Hair follicular keratinocyte (primary cell): Measurements from ENCODE around the gene CLDN2. TPM values are rescaled to one million over a fixed set of nuclear protein-coding genes. Genes with fewer than 3 reads are reported as not detected.

Source experiments
- total RNA-seq: library from RNA; depleted of rRNA; stranded (reverse); fragments of >200 nt; gene quantifications from 2 replicates; pipeline ENCODE4 v1.2.3, GENCODE V29; 2015

Gene CLDN2
- not detected in 2 replicates for total RNA-seq

GRCh38 chrX:106919932-106920452 lies at the start of gene CLDN2:
CLDN2 (plus strand) TSS chrX:106920402; CDS start chrX:106928229, 7,827 bp downstream.

GRCh38 chrX:106903291-106903824 lies 16.8 kb upstream of the CLDN2 start, which contains the start of gene RIPPLY1:
RIPPLY1 (minus strand) TSS chrX:106903341; CDS start chrX:106903287, 54 bp downstream.

Other genes with a start within 250 kb of the CLDN2 start
- gene RNF128, start 193.7 kb upstream of the CLDN2 start, total RNA-seq, result 0.53 and 1.2 TPM in 2 replicates
- gene TBC1D8B, start 117.7 kb upstream of the CLDN2 start, total RNA-seq, result 5.0 and 5.8 TPM in 2 replicates
- gene RIPPLY1, start 17.1 kb upstream of the CLDN2 start, total RNA-seq, result not detected in 2 replicates
- 14.7 and 17.1 TPM in 2 replicates for gene MORC4, start 79.8 kb downstream of the CLDN2 start, total RNA-seq
- 10.2 and 12.0 TPM in 2 replicates for gene RBM41, start 198.4 kb downstream of the CLDN2 start, total RNA-seq